GM19193 (cell line): ENCODE measurements around the gene RWDD2A.

Source experiments
- POLR2A ChIP-seq: IDR thresholded peaks from 4 replicates; pipeline ENCODE4 v1.6.1; 2011; ENCODE audit not compliant: insufficient read depth, insufficient read length; ENCODE audit errors: extremely low read depth

RWDD2A gene

GRCh38 chr6:83247471-83247870 lies 54.3 kb downstream of the RWDD2A start:
- TF ChIP-seq POLR2A: no peak
